ENCODE data around the gene SMIM1. TPM values are rescaled to one million over a fixed set of nuclear protein-coding genes. Genes with fewer than 3 reads are reported as not detected.
"Not testable (repeated sequence)": the region's sequence is repeated elsewhere in the genome, so short reads cannot be mapped to it uniquely, and the experiment has no call there.

The SMIM1 gene, protein sequence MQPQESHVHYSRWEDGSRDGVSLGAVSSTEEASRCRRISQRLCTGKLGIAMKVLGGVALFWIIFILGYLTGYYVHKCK
- total RNA-seq (2012; rRNA removed) = not detected in 2 replicates

DNA sequence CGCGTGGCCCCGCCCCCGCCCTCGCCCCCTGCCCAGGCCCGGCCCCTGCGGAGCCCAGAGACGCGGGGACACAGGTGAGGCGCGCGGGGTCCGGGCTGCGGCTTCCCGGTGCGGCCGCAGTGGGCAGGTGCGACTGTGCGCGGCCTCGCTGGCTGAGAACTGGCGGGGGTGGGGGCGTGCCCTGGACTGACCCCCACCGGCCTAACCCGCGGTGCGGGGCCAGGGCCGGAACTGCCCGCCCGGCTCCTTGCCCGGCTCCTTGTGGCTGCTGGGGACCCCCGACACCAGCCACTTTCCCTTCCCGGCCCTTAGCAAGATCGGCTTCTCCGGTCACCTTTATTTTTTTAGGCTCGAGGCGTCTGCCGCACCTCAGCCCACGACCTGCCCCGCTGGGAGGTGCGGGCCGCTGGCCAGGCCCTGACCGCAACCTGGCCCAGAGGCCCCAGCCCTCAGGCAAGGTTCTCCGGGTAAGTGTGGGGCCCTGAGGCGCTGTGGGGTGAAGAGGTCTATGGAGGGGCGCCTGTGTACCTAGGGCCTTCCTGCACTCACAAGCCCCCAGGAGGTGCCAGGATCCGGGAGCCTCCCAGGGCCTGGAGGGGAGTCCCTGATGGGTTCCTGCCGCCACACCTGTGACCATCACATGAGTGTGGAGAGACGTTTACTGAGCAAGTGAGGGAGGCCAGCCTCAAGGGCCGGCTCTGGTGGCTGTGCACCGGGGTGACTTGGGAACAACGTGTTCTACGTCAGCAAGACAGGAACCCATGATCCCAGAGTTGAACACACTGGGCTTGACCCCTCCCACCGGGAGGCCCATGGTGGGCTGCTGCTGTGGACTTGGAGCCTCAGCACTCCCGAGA lies at the start of gene SMIM1:
TSS of gene SMIM1 (plus strand) at position 35 of the 857 bp plus-strand sequence. CDS start 2,625 bp downstream, outside the sequence.
- peak within 1 kb of the TSS; percentile 79 for H3K4me2 ChIP-seq (ENCODE audit: low read length)
- peaks cover 16% of the 10 kb centered on the region for H3K27me3 ChIP-seq (ENCODE audit: control insufficient read depth, insufficient read depth, low read length)
- peaks cover 20% of the 10 kb centered on the region for H3K4me1 ChIP-seq (ENCODE audit: control insufficient read depth, insufficient read depth, low read length)
- H3K4me3 ChIP-seq (ENCODE audit: low read length) = peak within 1 kb of the TSS; percentile 66
- H3K9me3 ChIP-seq (replicated peaks; ENCODE audit: low read length) = no peaks in the 10 kb centered on the region
- no peaks in the 10 kb centered on the region for H3K36me3 ChIP-seq (ENCODE audit: insufficient read depth, low read length)
- H3K9ac ChIP-seq (ENCODE audit: low read depth, low read length) = peak within 1 kb of the TSS; percentile 30

DNA sequence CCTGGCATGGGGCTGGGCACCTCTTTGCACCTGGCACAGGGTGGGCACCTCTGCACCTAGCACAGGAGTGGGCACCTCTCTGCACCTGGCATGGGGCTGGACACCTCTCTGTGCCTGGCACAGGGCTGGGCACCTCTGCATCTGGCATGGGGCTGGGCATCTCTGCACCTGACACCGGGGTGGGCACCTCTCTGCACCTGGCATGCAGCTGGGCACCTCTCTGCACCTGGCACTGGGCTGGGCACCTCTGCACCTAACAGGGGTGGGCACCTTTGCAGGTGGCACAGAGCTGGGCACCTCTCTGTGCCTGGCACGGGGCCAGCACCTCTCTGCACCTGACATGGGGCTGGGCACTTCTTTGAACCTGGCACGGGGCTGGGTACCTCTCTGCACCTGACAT lies 49.7 kb upstream of the SMIM1 start:
- H3K9ac ChIP-seq (ENCODE audit: low read depth, low read length) = no peak overlapping the region
- H3K4me1 ChIP-seq (ENCODE audit: control insufficient read depth, insufficient read depth, low read length) = no peaks in the 10 kb centered on the region
- no peak overlapping the region for H3K4me2 ChIP-seq (ENCODE audit: low read length)
- no peaks in the 10 kb centered on the region for H3K9me3 ChIP-seq (replicated peaks; ENCODE audit: low read length)
- H3K36me3 ChIP-seq (ENCODE audit: insufficient read depth, low read length) = no peaks in the 10 kb centered on the region
- no peak overlapping the region for H3K4me3 ChIP-seq (ENCODE audit: low read length)
- peaks cover 9% of the 10 kb centered on the region for H3K27me3 ChIP-seq (ENCODE audit: control insufficient read depth, insufficient read depth, low read length)

DNA sequence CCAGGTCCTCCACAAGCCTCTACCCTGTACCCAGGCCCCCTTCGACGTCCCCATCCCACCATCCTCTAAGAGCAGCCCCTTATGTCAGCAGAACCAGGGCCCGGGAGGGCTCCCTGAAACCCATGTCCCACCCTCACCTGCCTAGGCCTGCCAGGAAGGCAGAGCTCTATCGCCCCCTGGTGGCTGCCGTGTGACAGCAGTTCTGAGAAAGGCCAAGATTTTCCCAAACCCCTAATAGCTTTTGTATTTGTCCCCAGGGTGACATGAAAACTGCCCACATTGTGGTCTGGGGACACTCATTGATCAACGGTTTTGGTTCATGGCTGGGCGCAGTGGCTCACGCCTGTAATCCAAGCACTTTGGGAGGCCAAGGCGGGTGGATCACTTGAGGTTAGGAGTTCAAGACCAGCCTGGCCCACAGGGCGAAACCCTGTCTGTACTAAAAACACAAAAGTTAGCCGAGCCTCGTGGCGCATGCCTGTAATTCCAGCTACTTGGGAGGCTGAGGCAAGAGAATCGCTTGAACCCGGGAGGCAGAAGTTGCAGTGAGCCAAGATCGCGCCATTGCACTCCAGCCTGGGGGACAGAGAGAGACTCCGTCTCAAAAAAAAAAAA lies 48.0 kb upstream of the SMIM1 start:
- not testable (repeated sequence) for H3K36me3 ChIP-seq (ENCODE audit: insufficient read depth, low read length); H3K9me3 ChIP-seq (replicated peaks; ENCODE audit: low read length); H3K4me3 ChIP-seq (ENCODE audit: low read length); H3K4me1 ChIP-seq (ENCODE audit: control insufficient read depth, insufficient read depth, low read length); H3K9ac ChIP-seq (ENCODE audit: low read depth, low read length); H3K27me3 ChIP-seq (ENCODE audit: control insufficient read depth, insufficient read depth, low read length); H3K4me2 ChIP-seq (ENCODE audit: low read length)

DNA sequence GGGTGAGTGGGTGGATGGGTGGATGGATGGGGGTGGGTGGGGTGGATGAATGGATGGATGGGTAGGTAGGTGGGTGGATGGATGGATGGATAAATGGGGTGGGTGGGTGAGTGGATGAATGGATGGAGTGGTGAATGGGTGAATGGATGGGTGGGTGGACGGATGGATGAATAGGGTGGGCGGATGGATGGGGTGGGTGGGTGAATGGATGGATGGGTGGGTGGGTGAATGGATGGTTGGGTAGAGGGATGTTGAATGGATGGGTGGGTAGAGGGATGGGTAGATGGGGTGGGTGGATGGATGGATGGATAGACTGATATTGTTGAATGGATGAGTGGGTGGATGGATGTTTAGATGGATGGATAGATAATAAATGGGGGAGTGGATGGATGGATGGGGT lies 47.2 kb upstream of the SMIM1 start:
- H3K4me3 ChIP-seq (ENCODE audit: low read length) = no peak overlapping the region
- H3K36me3 ChIP-seq (ENCODE audit: insufficient read depth, low read length) = no peaks in the 10 kb centered on the region
- no peaks in the 10 kb centered on the region for H3K9me3 ChIP-seq (replicated peaks; ENCODE audit: low read length)
- H3K4me1 ChIP-seq (ENCODE audit: control insufficient read depth, insufficient read depth, low read length) = no peaks in the 10 kb centered on the region
- H3K27me3 ChIP-seq (ENCODE audit: control insufficient read depth, insufficient read depth, low read length) = peaks cover 17% of the 10 kb centered on the region
- no peak overlapping the region for H3K9ac ChIP-seq (ENCODE audit: low read depth, low read length)
- H3K4me2 ChIP-seq (ENCODE audit: low read length) = no peak overlapping the region

DNA sequence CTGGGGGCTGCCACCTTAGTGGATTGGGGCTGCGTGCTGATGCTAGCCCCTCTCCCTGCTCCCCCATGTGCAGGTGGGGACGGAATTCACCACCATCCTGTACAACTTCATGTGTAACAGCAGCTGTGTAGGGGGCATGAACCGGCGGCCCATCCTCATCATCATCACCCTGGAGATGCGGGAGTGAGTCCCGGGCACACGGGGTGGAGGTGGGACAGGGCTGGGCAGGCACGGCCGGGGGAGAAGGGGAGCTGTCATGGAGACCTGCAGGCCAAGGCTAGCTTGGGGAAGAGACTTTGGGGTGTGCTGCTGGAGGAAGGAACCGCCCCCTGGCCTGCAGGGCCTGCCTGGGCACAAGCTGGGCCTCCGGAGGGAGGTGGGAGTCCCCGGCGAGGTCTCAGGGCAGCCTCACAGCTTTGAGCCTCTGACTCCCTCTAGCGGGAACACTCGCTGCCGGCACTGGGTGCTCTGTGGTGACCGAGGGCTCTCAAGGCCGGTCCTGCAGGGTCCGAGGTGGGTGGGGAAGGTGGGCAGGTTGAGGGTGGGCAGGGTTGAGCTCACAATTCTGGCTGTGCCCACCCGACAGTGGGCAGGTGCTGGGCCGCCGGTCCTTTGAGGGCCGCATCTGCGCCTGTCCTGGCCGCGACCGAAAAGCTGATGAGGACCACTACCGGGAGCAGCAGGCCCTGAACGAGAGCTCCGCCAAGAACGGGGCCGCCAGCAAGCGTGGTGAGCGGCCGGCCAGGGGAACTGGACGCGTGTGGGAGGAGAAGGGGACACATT lies 45.3 kb upstream of the SMIM1 start:
- H3K4me3 ChIP-seq (ENCODE audit: low read length) = no peak overlapping the region
- H3K4me1 ChIP-seq (ENCODE audit: control insufficient read depth, insufficient read depth, low read length) = no peaks in the 10 kb centered on the region
- no peaks in the 10 kb centered on the region for H3K36me3 ChIP-seq (ENCODE audit: insufficient read depth, low read length)
- H3K9me3 ChIP-seq (replicated peaks; ENCODE audit: low read length) = no peaks in the 10 kb centered on the region
- peaks cover 33% of the 10 kb centered on the region for H3K27me3 ChIP-seq (ENCODE audit: control insufficient read depth, insufficient read depth, low read length)
- H3K9ac ChIP-seq (ENCODE audit: low read depth, low read length) = no peak overlapping the region
- no peak overlapping the region for H3K4me2 ChIP-seq (ENCODE audit: low read length)

DNA sequence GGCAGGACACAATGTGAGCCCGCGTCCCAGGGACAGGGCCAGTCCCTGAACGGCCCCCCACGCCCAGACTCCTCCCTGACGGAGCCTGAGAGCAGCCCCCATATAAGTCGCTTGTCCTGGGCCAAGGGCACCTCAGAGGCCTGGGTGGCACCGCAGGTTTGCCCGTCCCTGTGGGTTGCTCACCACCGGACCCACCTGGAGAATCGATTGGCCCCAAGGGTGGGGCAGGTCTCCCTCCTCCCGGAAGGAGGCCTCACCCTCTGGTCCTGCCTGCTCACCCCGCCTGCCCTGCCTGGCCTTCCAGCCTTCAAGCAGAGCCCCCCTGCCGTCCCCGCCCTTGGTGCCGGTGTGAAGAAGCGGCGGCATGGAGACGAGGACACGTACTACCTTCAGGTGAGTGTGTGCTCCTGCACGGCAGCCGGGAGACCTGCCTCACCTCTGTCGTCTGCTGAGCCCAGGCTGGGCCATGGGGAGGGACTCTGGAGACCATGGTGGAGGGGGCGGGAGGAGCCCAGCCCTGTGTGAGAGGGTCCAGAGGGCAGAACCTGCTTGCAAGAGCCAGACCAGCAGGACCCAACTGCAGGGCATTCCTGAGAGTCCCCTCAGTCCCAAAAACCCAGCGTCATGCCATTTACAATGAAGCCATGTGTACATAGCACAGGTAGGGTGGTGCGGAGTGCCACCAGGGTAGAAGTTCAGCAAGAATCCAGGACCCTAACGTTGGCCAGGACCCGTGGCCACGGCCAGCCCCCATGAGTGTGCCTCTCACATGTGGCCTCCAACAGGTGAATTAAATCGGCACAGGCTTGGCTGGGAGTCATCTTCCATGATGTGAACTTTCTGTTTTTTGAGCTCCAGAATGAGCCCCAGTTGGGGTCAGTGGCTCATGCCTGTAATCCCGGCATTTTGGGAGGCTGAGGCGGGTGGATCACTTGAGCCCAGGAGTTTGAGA lies 44.4 kb upstream of the SMIM1 start:
- Histone ChIP-seq H3K4me2 (ENCODE audit: low read length) (no peak overlapping the region), H3K4me3 (ENCODE audit: low read length) (no peak overlapping the region), H3K9me3 (replicated peaks; ENCODE audit: low read length) (no peaks in the 10 kb centered on the region), H3K27me3 (ENCODE audit: control insufficient read depth, insufficient read depth, low read length) (peaks cover 35% of the 10 kb centered on the region), H3K4me1 (ENCODE audit: control insufficient read depth, insufficient read depth, low read length) (no peaks in the 10 kb centered on the region), H3K36me3 (ENCODE audit: insufficient read depth, low read length) (no peaks in the 10 kb centered on the region), H3K9ac (ENCODE audit: low read depth, low read length) (no peak overlapping the region)

DNA sequence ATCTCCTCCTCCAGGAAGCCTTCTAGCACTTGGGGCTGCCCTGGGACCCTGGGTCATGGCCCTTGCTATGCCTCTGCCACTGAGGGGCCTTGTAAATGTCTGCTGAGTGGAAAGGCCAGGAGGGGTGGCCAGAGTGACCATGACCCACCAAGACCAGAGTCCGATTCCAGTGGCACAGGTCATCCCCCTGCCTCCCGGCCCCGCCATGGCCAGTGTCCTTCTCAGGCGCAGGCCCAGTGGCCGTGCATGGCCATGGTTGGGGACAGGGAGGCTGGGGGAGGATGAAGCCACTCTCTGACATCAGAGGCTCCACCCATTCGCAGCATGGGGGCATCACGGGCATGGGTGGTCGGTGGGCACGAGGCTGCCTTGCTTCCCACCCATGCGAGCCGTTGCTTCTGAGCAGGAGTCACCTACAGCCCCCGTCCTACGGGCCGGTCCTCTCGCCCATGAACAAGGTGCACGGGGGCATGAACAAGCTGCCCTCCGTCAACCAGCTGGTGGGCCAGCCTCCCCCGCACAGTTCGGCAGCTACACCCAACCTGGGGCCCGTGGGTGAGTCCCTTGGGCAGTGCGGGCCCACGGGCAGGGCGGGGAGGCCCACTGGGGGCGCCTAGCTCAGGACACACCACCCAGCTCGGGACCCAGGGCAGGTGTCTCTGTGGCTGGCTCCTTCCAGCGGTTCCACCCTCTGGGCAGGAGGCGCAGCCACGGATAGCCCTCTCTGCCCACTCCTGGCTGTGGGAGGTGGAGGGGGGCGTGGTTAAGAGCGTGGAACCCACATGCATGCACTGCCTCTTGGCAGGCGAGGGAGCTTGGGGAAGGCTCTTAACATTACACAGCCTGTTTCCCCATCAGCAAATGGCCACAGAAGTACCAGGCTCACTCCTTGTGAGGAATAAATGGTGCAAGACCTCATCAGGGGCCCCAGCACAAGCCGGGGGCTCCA lies 42.7 kb upstream of the SMIM1 start:
- Histone ChIP-seq H3K9ac (ENCODE audit: low read depth, low read length) (no peak overlapping the region), H3K27me3 (ENCODE audit: control insufficient read depth, insufficient read depth, low read length) (peaks cover 35% of the 10 kb centered on the region), H3K9me3 (replicated peaks; ENCODE audit: low read length) (no peaks in the 10 kb centered on the region), H3K4me3 (ENCODE audit: low read length) (no peak overlapping the region), H3K4me1 (ENCODE audit: control insufficient read depth, insufficient read depth, low read length) (no peaks in the 10 kb centered on the region), H3K36me3 (ENCODE audit: insufficient read depth, low read length) (peaks cover 3% of the 10 kb centered on the region), H3K4me2 (ENCODE audit: low read length) (no peak overlapping the region)

DNA sequence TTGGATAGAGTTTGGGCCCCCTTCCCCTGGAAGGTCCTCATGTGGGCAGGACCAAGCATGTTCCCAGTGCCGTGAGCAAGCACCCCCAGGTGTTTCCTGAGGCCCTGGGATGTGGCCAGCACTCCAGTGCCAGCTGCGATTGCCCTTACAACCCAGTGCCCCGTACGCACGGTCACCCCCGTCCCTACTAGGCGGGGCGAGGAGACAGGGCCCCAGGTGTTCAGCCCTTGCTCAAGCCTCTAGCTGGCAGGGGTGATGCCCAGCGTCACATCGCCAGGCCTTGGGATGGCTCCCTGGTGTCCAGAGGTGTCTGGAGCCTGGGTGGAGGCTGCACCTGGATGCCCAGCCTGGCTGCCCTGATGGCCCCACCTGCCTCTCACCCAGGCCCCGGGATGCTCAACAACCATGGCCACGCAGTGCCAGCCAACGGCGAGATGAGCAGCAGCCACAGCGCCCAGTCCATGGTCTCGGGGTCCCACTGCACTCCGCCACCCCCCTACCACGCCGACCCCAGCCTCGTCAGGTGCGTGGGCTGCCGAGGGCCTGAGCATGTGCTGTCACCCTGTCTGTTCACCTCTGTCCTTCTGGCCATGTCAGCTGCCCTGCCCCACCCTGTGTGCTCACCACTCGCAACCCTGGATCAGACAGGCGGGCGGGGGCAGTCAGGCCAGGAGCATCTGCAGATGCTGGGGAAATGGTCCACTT lies 41.9 kb upstream of the SMIM1 start:
- peaks cover 7% of the 10 kb centered on the region for H3K4me1 ChIP-seq (ENCODE audit: control insufficient read depth, insufficient read depth, low read length)
- H3K36me3 ChIP-seq (ENCODE audit: insufficient read depth, low read length) = peaks cover 3% of the 10 kb centered on the region
- H3K9me3 ChIP-seq (replicated peaks; ENCODE audit: low read length) = no peaks in the 10 kb centered on the region
- no peak overlapping the region for H3K9ac ChIP-seq (ENCODE audit: low read depth, low read length)
- peaks cover 35% of the 10 kb centered on the region for H3K27me3 ChIP-seq (ENCODE audit: control insufficient read depth, insufficient read depth, low read length)
- no peak overlapping the region for H3K4me2 ChIP-seq (ENCODE audit: low read length)
- no peak overlapping the region for H3K4me3 ChIP-seq (ENCODE audit: low read length)

DNA sequence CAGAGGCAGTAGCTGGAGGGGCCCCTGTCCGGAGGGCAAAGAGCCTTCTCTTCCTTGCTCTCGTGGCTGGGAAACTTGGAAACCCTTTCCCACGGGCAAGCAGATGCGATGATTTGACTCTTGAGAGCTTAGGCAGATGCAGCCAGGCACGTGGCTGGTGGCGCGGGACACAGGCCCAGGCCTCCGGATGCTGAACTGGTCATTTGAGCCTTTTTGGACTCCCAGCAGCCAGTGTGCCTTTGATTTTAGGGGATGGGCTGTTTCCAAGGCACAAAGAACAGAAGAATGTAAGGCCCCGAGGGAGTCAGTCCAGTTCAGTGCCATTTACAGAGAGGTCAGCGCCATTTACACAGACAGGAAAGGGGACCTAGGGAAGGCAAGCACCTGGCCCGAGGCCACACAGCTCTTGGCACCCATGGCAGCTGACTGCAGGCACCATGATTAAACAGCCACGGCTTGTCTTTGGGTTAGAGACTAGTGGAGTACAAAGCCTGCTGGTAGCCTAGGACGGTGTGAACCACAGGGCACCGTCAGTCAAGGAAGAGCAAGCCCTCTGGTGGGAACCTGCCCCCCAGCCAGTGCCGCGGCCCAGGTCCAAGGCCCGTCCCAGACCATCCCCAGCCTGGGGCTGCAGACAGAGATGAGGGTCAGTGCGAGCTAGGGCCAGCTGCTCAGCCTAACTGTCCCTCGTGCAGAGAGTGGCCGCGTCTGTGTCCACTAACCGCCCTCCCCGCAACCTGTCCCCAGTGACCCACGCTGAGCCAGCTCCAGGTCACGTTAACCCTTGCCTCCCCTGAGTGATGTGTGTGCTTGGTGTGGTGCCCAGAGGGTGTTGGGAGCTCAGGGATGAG lies 40.7 kb upstream of the SMIM1 start:
- Histone ChIP-seq H3K4me2 (ENCODE audit: low read length) (no peak overlapping the region), H3K4me1 (ENCODE audit: control insufficient read depth, insufficient read depth, low read length) (peaks cover 18% of the 10 kb centered on the region), H3K4me3 (ENCODE audit: low read length) (no peak overlapping the region), H3K36me3 (ENCODE audit: insufficient read depth, low read length) (peaks cover 7% of the 10 kb centered on the region), H3K27me3 (ENCODE audit: control insufficient read depth, insufficient read depth, low read length) (peaks cover 35% of the 10 kb centered on the region), H3K9me3 (replicated peaks; ENCODE audit: low read length) (no peaks in the 10 kb centered on the region), H3K9ac (ENCODE audit: low read depth, low read length) (no peak overlapping the region)

All from skeletal muscle satellite cell (primary cell).